KOPT-K1 (cell line): ENCODE measurements around the gene MAEA.
"Not testable (repeated sequence)": the region's sequence is repeated elsewhere in the genome, so short reads cannot be mapped to it uniquely, and the experiment has no call there.

Source experiments
- H3K27ac ChIP-seq: fragments of 200-600 bp; sonication (generic); 2 replicates; pipeline ENCODE4 v1.5.1; 2016; ENCODE audit warnings: antibody characterized with exemption, mild to moderate bottlenecking, low read depth, low read length; ENCODE audit not compliant: poor library complexity, severe bottlenecking
- H3K36me3 ChIP-seq: fragments of 200-600 bp; sonication (generic); 2 replicates; pipeline ENCODE4 v1.5.1; 2017; ENCODE audit warnings: antibody characterized with exemption, mild to moderate bottlenecking, low read length, moderate library complexity; ENCODE audit not compliant: insufficient read depth
- H3K9me3 ChIP-seq: fragments of 200-600 bp; sonication (generic); 2 replicates; pipeline ENCODE4 v1.5.1; 2017; ENCODE audit warnings: antibody characterized with exemption, low read length, mild to moderate bottlenecking; ENCODE audit not compliant: insufficient read depth, poor library complexity, severe bottlenecking

Gene MAEA

DNA sequence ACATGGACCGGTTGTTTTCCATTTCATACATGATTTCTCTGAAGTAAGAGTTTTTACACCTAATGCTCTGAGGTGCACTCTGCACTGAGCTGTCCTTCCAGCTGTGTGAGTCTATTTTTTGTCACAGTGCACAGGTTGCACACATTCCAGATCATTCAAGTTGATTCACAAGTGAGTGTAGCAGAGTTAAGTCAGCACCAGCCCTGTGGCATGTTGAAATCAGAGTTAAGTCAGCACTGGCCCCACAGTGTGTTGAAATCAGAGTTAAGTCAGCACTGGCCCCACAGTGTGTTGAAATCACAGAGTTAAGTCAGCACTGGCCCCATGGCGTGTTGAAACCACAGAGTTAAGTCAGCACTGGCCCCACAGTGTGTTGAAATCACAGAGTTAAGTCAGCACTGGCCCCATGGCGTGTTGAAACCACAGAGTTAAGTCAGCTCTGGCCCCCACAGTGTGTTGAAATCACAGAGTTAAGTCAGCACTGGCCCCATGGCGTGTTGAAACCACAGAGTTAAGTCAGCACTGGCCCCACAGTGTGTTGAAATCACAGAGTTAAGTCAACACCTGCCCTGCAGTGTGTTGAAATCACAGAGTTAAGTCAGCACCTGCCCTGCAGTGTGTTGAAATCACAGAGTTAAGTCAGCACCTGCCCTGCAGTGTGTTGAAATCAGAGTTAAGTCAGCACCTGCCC, 45.6 kb downstream of the MAEA start:
- not testable (repeated sequence) for H3K9me3 ChIP-seq, H3K27ac ChIP-seq
- peaks cover 83% of the 10 kb centered on the region for H3K36me3 ChIP-seq

DNA sequence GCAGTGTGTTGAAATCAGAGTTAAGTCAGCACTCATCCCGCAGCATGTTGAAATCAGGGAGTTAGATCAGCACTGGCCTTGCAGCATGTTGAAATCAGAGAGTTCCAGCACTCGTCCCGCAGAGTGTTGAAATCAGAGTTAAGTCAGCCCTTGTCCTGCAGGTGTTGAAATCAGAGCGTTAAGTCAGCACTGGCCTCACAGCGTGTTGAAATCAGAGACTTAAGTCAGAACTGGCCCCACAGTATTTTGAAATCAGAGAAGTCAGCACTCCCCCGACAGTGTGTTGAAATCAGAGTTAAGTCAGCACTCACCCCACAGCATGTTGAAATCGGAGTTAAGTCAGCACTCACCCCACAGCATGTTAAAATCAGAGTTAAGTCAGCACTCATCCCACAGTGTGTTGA, 46.4 kb downstream of the MAEA start:
- no peaks in the 10 kb centered on the region for H3K9me3 ChIP-seq
- H3K27ac ChIP-seq: no peak overlapping the region
- H3K36me3 ChIP-seq: peaks cover 90% of the 10 kb centered on the region

DNA sequence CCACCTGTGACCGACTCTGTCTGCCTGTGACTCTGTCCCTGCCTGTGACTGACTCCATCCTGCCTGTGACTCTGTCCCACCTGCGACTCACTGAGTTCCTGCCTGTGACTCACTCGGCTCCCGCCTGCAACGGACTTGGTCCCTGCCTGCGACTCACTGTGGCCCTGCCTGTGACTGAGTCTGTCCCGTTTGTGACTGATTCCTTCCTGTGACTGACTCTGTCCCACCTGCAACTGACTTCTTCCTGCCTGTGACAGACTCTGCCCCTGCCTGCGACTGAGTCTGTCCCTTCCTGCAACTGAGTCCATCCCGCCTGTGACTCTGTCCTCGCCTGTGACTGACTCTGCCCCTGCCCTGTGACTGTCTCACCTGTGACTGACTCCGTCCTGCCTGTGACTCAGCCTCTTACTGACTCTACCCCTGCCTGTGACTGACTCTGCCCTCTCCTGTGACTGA, 47.7 kb downstream of the MAEA start:
- Histone ChIP-seq H3K27ac (no peak overlapping the region), H3K9me3 (no peaks in the 10 kb centered on the region)

DNA sequence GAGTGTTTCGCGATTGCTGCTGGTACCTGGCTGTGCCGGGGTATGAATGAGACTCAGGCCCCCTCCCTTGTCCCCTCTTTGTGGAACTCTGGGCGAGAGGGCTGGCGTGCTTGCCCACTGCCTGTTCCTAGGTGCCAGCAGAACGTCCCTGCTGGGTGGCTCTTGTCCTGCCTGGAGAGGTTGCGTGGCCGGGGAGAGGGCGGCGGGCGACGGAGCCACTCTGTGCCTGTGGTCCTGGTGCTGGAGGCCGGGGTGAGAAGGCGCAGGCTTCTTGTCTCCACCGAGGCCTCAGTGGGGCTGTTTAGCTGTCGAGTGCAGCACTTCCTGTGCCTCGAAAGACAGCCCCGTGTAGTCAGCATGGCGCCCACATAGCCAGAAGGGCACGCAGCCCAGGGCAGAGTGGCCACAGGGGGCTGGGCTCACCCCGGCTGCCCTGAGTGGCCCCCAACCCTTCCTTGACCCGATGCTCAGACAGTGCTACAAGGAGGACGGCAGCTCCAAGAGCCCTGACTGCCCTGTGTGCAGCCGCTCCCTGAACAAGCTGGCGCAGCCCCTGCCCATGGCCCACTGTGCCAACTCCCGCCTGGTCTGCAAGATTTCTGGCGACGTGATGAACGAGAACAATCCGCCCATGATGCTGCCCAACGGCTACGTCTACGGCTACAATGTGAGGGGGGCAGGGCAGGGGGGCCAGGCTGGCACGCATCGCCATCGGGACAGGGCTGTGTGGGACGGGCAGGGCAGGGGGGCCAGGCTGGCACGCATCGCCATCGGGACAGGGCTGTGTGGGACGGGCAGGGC, 48.5 kb downstream of the MAEA start:
- no peak overlapping the region for H3K27ac ChIP-seq
- H3K9me3 ChIP-seq: no peaks in the 10 kb centered on the region
- peaks cover 83% of the 10 kb centered on the region for H3K36me3 ChIP-seq

More for the DNA sequence above, 47.7 kb downstream of the MAEA start:
- peaks cover 87% of the 10 kb centered on the region for H3K36me3 ChIP-seq

DNA sequence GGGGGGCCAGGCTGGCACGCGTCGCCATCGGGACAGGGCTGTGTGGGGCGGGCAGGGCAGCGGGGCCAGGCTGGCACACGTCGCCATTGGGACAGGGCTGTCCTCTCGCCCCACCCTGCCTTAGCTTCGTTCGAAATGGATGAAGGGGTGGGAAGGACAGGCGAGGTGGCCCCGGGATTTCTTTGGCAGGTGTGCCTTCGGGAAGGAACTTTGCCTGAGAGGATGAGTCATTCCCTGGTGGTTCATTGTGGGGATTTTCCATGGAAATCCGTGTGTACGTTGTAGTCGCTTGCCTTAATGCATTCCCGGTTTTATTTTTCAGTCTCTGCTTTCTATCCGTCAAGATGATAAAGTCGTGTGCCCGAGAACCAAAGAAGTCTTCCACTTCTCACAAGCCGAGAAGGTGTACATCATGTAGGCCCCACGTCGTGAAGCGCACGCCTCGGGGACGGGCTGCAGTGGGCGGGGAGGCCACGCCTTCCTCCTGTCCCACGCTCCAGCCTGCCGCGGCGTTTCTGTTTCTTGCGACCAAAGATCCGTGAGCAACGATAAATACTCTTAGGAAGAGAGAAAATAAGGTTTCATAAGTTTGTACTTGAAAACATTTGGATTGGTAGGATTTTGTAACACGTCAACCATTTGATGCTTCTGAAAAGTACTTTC, 49.2 kb downstream of the MAEA start:
- H3K9me3 ChIP-seq: no peaks in the 10 kb centered on the region
- peaks cover 80% of the 10 kb centered on the region for H3K36me3 ChIP-seq
- no peak overlapping the region for H3K27ac ChIP-seq

DNA sequence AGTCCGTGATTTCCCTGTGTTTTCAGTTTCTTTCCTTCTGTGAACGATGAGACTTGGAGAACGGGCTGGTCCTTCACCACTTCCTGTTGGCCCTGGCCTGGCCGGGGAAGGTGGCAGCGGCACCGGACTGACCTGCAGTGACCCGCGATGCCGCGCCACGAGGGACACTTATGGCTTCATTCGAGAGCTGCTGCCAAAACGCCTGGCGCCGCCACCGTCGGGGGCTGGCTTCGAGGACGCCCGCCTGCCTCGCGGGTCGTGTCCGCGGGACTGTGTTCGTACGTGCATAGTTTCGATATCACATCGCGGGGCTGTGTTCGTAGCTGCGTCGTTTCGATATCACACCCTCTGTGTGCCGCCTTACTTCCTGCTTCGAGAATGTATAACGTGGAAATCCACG, 49.8 kb downstream of the MAEA start:
- Histone ChIP-seq H3K9me3 (no peaks in the 10 kb centered on the region), H3K36me3 (peaks cover 75% of the 10 kb centered on the region)

DNA sequence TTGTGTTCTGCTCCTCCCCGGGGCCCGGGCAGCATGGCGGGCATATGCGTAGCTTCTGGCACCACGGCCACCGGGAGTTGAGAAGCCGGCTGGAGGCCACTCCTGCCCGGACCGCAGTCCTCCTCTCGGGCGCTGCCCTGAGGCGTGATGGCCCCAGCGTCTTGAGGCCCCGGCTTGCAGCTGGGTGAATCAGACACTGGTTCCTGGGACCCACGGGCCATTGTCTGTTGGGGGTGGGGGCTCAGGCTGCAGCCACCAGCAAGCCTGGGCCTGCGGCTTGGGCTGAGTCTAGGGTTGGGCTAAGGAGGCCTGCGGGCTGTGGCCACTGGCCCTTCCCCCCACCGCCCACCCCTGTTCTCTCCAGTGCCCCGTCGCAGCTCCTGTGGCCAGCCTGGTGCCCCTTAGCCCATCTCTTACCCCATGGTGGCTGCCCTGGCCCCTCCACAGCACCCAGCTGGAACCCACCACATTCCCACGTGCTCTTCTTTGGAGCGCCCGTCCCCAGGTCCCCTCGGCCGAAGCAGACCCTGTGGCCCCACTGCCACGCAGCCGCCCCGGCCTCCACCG, 50.6 kb downstream of the MAEA start:
- peaks cover 67% of the 10 kb centered on the region for H3K36me3 ChIP-seq
- no peaks in the 10 kb centered on the region for H3K9me3 ChIP-seq
- H3K27ac ChIP-seq: no peak overlapping the region

More for the DNA sequence above, 49.8 kb downstream of the MAEA start:
- no peak overlapping the region for H3K27ac ChIP-seq

DNA sequence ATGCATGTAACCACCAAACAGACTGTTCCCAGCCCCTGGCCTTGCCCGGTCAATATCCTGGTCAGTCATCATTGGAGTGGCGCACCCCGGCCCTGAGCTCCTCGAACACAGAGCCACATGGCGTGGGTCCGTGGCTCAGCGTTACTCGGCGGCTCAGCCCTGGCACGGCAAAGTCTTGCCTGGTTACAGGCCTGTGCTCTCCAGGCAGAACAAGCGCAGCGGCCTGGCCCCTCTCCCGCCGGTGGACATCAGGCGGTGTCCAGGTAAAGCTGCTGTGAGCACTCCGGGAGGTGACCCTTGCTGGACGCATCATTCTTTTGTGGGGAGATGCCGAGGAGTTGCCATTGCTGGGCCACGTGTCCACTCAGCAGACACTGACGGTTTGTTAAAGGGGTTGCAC, 51.2 kb downstream of the MAEA start:
- peaks cover 66% of the 10 kb centered on the region for H3K36me3 ChIP-seq
- no peak overlapping the region for H3K27ac ChIP-seq
- H3K9me3 ChIP-seq: no peaks in the 10 kb centered on the region

DNA sequence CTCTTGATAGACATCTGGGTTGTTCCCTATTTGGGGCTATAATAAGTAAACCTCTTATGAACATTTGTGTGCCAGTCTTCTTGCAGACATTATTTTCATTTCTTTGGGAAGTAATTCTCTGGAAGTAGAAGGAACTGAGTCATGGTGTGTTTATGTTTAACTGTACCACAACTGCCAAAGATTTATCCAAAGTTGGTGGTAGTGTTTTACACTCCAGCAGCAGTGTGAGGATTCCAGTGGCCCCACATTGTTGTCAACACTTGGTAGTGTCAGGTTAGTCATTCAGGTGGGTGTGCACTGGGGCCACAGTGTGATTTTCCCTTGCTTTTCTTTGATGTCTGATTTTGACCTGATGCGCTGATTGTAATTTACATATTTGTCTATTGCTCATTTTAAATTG, 52.3 kb downstream of the MAEA start:
- no peak overlapping the region for H3K27ac ChIP-seq
- peaks cover 55% of the 10 kb centered on the region for H3K36me3 ChIP-seq
- H3K9me3 ChIP-seq: no peaks in the 10 kb centered on the region

DNA sequence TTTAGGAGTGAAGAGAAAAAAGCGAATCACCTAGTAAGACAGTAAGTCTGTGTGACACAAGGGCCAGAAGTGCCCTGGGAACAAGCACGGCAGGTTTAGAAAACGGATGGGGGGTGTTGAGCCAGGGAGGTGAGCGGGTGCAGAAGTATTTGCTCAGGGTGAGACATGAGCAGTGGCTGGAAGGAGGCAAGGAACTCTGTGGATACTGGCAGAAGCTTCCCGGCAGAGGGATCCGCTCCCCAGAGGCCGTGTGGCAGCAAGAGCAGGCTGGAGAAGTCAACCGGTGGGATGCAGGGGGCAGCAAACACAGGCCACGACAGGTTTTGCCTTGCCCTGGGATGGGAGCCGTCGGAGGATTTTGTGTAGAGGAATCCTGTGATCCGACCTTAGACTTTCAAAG, 55.0 kb downstream of the MAEA start:
- H3K27ac ChIP-seq: no peak overlapping the region

DNA sequence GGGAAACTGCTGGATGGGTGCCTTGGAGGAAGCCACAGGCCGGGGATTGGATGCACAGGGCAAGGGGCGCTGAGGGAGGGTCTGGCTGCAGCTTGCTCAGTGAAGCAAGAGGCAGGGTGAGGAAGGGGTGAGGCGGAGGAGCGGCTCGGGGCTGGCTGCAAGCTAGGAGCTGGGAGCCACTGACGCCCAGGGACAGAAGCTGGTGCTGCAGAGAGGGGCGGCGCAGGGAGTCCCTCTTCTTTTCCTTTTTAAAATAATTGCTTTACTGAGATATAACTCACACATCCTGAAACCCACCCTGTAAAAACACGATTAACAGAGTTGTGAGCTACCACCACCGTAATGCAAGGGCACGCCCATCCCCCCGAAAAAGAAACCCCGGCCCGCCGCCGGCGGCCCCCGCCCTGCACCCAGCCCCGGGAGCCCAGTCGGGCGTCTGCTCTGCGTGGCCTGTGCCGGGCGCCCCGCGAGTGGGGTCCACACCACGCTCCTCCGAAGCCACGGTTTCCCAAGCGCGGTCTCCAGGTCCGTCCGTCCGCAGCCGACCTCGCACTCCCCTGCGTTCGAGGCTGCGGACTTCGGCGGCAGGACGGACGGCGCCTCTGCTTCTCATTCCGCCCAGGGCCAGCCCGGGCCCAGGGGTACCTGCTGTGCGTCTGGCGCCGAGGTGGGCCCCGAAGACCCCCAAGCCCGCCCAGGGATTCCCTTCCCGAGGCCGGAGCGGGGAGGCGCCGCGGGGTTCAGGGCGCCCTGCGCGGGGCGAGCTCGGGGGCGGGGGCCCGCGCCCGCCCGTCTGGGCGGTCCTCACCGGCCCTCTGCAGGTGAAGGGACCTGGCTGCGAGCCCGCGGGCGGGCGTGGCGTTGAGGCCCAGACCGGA, 56.5 kb downstream of the MAEA start:
- H3K36me3 ChIP-seq: peaks cover 13% of the 10 kb centered on the region
- peak overlapping the region; percentile 83 for H3K27ac ChIP-seq
- no peaks in the 10 kb centered on the region for H3K9me3 ChIP-seq

More for the DNA sequence above, 55.0 kb downstream of the MAEA start:
- peaks cover 28% of the 10 kb centered on the region for H3K36me3 ChIP-seq
- H3K9me3 ChIP-seq: no peaks in the 10 kb centered on the region

DNA sequence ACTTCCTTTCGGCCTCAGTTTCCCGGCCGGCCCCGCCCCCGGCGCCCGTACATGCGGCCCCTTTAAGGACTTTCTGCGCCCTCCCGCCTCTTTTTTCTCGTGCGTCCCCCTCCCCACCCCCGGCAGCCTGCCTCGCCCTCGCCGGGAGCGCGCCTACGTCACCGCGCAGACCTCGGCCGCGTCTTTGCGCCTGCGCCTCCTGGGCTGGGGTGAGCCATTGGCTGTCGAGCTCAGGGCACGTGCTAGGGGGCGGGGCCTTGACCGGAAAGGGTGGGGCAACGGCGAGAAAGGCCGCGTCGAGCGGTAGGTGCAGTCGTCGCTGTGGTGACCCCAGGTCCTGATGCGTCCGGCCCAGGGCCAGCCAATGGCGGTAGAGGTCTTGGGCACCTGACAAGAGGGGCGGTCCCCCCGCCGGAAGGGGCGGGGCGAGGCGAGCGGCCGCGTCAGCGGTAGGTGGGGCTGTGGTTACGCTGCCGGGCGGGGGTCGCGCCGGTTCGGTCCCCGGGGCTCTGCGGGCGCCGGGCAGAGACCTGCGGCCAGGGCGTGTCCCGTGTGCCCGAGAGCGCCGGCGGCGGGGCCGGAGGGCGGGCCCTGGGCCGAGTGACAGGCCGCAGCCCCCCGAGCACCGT, 57.2 kb downstream of the MAEA start, which contains the start of gene UVSSA:
TSS of gene UVSSA (plus strand) at position 428 of the 629 bp plus-strand sequence. CDS start 884 bp downstream, outside the sequence.
- Histone ChIP-seq H3K27ac (peak within 1 kb of the TSS; percentile 83), H3K36me3 (0 out of 2 replicates have a peak, but pooled peaks cover 7% of the 10 kb centered on the region), H3K9me3 (no peaks in the 10 kb centered on the region)

DNA sequence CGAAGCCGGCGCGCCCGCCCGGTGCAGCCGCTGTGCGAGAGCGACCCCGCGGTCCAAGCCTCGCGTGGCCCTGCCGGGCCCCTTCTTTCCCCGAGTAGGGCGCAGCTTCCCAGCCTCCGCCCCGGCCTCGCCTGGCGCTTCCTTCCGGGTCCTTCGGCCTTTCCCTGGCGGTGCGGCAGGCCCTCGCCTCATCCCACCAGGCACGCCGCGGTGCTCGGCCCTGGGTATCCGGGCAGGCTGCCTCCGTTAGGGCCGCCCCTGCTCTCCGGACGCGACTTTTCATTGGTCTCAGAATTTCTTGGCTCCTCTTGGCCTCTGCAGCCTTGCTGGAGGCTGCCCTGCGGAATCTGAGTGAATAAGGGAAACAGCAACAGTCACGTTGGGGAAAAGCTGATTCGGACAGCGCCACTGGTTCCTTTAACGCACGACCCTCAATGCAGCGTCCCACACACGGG, 57.7 kb downstream of the MAEA start:
- peak overlapping the region; percentile 83 for H3K27ac ChIP-seq
- H3K36me3 ChIP-seq: 0 out of 2 replicates have a peak, but pooled peaks cover 3% of the 10 kb centered on the region
- no peaks in the 10 kb centered on the region for H3K9me3 ChIP-seq
